GM13977 (cell line): ENCODE results near the gene IL4R.

ENCODE experiments used
- DNase-seq: peaks from one replicate; pipeline ENCODE4 v3.0.0; 2012; ENCODE audit warnings: low spot score
- CTCF ChIP-seq: IDR thresholded peaks from 2 replicates; pipeline ENCODE4 v1.5.1; 2012; ENCODE audit warnings: mild to moderate bottlenecking, control low read depth; ENCODE audit not compliant: insufficient read depth; ENCODE audit errors: extremely low read depth, missing control alignments
- in situ Hi-C: fragments of 300-500 bp; cut with MboI; formaldehyde crosslinking; loops from one replicate; pipeline ENCODE4 v1.12.0; 2022; ENCODE audit warnings: low sequenced_read_pairs, low pct_unique_long_range_greater_than_20kb, mixed read lengths, inconsistent platforms; ENCODE audit not compliant: unreplicated experiment

Gene IL4R

GRCh38 chr16:27305839-27306442 is 7.8 kb upstream of the IL4R start:
- in situ Hi-C loops = no loop called here
- TF ChIP-seq CTCF = no peak
- DNase-seq = no peak

DNA sequence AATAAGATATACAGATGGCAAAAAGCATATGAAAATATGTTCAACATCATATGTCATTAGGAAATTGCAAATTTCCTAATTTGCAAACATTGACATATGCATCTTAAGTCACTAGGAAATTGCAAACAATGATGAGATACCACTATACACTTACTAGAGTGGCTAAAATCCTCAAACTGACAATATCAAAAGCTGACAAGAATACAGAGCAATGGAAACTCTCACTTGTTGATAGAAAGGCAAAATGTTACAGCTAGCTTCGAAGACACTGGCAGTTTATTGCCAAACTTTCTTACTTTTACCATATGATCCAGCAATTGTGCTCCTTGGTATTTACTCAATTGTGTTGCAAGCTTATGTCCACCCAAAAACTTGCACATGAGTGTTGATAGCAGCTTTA is 5.0 kb upstream of the IL4R start:
- no peak for TF ChIP-seq CTCF
- DNase-seq = no peak
- in situ Hi-C loops = no loop called here

- no peak for TF ChIP-seq CTCF
- in situ Hi-C loops = no loop called here
- DNase-seq = no peak
These were observed 3.0 kb upstream of the IL4R start for GRCh38 chr16:27310576-27311447.

- no peak for DNase-seq
- no peak for TF ChIP-seq CTCF
- in situ Hi-C loops = no loop called here
These were observed 2.3 kb upstream of the IL4R start for GRCh38 chr16:27311448-27311830.

DNA sequence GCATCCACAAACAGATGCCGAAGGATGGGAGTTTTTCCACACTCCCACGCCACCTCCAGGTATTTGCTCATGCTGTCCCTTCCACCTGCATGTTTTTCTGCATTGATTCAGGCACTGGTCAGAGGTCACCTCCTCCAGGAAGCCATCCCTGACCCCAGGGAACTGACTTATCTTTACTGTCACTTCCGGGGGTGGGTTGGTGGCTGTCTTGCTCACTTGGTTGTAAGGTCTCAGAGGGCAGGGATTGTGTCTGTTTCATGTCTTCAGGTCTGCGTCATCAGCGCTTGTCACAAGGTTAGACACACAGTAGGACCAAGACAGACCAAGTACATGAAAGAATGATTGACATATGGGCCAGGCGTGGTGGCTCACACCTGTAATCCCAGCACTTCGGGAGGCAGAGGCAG is 1.9 kb upstream of the IL4R start:
- DNase-seq = no peak
- TF ChIP-seq CTCF = no peak
- in situ Hi-C loops = no loop called here

- DNase-seq = no peak
- in situ Hi-C loops = no loop called here
These were observed 973 bp upstream of the IL4R start for GRCh38 chr16:27312580-27313421.

More at GRCh38 chr16:27312580-27313421, 973 bp upstream of the IL4R start:
- TF ChIP-seq CTCF = no peak
